Chondrocyte (in vitro differentiated cells): ENCODE data around the gene STXBP4. TPM values are rescaled to one million over a fixed set of nuclear protein-coding genes. Genes with fewer than 3 reads are reported as not detected.

Experiments
- DNase-seq: peaks from one replicate; pipeline ENCODE4 v3.0.0; 2021; ENCODE audit warnings: mixed read lengths, low spot score
- H3K27ac Mint-ChIP-seq: one replicate; pipeline ENCODE4 v1.8.0; 2021; ENCODE audit warnings: mild to moderate bottlenecking, moderate library complexity, mixed read lengths; ENCODE audit not compliant: unreplicated experiment
- H3K27me3 Mint-ChIP-seq: 2 replicates; pipeline ENCODE4 v1.8.0; 2021; ENCODE audit warnings: low read depth, mixed read lengths
- H3K36me3 Mint-ChIP-seq: 2 replicates; pipeline ENCODE4 v1.8.0; 2021; ENCODE audit warnings: low read depth, mixed read lengths
- H3K4me1 Mint-ChIP-seq: 2 replicates; pipeline ENCODE4 v1.8.0; 2021; ENCODE audit warnings: low read depth, mild to moderate bottlenecking, mixed read lengths
- H3K4me3 Mint-ChIP-seq: one replicate; pipeline ENCODE4 v1.8.0; 2021; ENCODE audit warnings: mild to moderate bottlenecking, moderate library complexity, mixed read lengths; ENCODE audit not compliant: unreplicated experiment
- H3K9me3 Mint-ChIP-seq: 2 replicates; pipeline ENCODE4 v1.8.0; 2021; ENCODE audit warnings: low read depth, mixed read lengths
- CTCF ChIP-seq: fragments of 200-600 bp; sonication (generic); IDR thresholded peaks from 2 replicates; pipeline ENCODE4 v1.5.0; 2021; ENCODE audit warnings: antibody characterized with exemption, mild to moderate bottlenecking, moderate library complexity
- total RNA-seq: library from RNA; stranded (reverse); gene quantifications from 3 replicates; pipeline ENCODE4 v1.2.1, GENCODE V29; 2021

The STXBP4 gene
- total RNA-seq, 1 donor from 2014 or later: 11.9 TPM

- Mint-ChIP-seq H3K4me1 (peaks cover 3% of the 10 kb centered on the region), H3K36me3 (no peaks in the 10 kb centered on the region), H3K4me3 (no peak overlapping the region), H3K27me3 (no peaks in the 10 kb centered on the region), H3K9me3 (no peaks in the 10 kb centered on the region), H3K27ac (no peak overlapping the region)
- no peak for DNase-seq
- TF ChIP-seq CTCF: peak; percentile 92
These were observed 24.5 kb downstream of the STXBP4 start for GRCh38 chr17:54992797-54993639.

- peaks cover 3% of the 10 kb centered on the region for H3K4me1 Mint-ChIP-seq
- no peaks in the 10 kb centered on the region for H3K27me3 Mint-ChIP-seq
- no peak overlapping the region for H3K27ac Mint-ChIP-seq
- no peak overlapping the region for H3K4me3 Mint-ChIP-seq
- no peaks in the 10 kb centered on the region for H3K36me3 Mint-ChIP-seq
- no peaks in the 10 kb centered on the region for H3K9me3 Mint-ChIP-seq
- no peak for DNase-seq
- no peak for TF ChIP-seq CTCF
These were observed 27.9 kb downstream of the STXBP4 start for GRCh38 chr17:54996441-54996840.

- H3K4me1 Mint-ChIP-seq: no peaks in the 10 kb centered on the region
- no peaks in the 10 kb centered on the region for H3K36me3 Mint-ChIP-seq
- H3K9me3 Mint-ChIP-seq: peaks cover 5% of the 10 kb centered on the region
- no peak for TF ChIP-seq CTCF
- DNase-seq: no peak
- no peaks in the 10 kb centered on the region for H3K27me3 Mint-ChIP-seq
- H3K27ac Mint-ChIP-seq: no peak overlapping the region
- H3K4me3 Mint-ChIP-seq: no peak overlapping the region
These were observed 33.9 kb downstream of the STXBP4 start for GRCh38 chr17:55002458-55002857.

- no peaks in the 10 kb centered on the region for H3K4me1 Mint-ChIP-seq
- no peak overlapping the region for H3K27ac Mint-ChIP-seq
- no peaks in the 10 kb centered on the region for H3K36me3 Mint-ChIP-seq
- peaks cover 5% of the 10 kb centered on the region for H3K9me3 Mint-ChIP-seq
- no peak for TF ChIP-seq CTCF
- H3K27me3 Mint-ChIP-seq: no peaks in the 10 kb centered on the region
- H3K4me3 Mint-ChIP-seq: no peak overlapping the region
- no peak for DNase-seq
These were observed 35.9 kb downstream of the STXBP4 start for GRCh38 chr17:55004484-55004883.

GRCh38 chr17:55005520-55005919 is 37.0 kb downstream of the STXBP4 start:
- Mint-ChIP-seq H3K36me3 (no peaks in the 10 kb centered on the region), H3K4me1 (no peaks in the 10 kb centered on the region), H3K27ac (no peak overlapping the region), H3K27me3 (no peaks in the 10 kb centered on the region), H3K4me3 (no peak overlapping the region), H3K9me3 (peaks cover 5% of the 10 kb centered on the region)
- DNase-seq: no peak
- TF ChIP-seq CTCF: peak; percentile 61
